Type B pancreatic cell (in vitro differentiated cells): ENCODE measurements around the gene RASSF5. TPM values are rescaled to one million over a fixed set of nuclear protein-coding genes. Genes with fewer than 3 reads are reported as not detected.

Experiments used
- DNase-seq: peaks from one replicate; pipeline ENCODE4 v3.0.0; 2021; ENCODE audit warnings: mixed read lengths; ENCODE audit not compliant: unreplicated experiment; ENCODE audit errors: extremely low spot score
- H3K27ac Mint-ChIP-seq: 2 replicates; pipeline ENCODE4 v1.8.0; 2021; ENCODE audit warnings: mild to moderate bottlenecking, mixed read lengths
- H3K27me3 Mint-ChIP-seq: 2 replicates; pipeline ENCODE4 v1.8.0; 2021; ENCODE audit warnings: mixed read lengths
- H3K36me3 Mint-ChIP-seq: 2 replicates; pipeline ENCODE4 v1.8.0; 2021; ENCODE audit warnings: mixed read lengths
- H3K4me1 Mint-ChIP-seq: one replicate; pipeline ENCODE4 v1.8.0; 2021; ENCODE audit warnings: mixed read lengths; ENCODE audit not compliant: unreplicated experiment
- H3K4me3 Mint-ChIP-seq: 2 replicates; pipeline ENCODE4 v1.8.0; 2021; ENCODE audit warnings: mild to moderate bottlenecking, mixed read lengths
- H3K9me3 Mint-ChIP-seq: 2 replicates; pipeline ENCODE4 v1.8.0; 2021; ENCODE audit warnings: mixed read lengths
- total RNA-seq: library from RNA; stranded (reverse); gene quantifications from 2 replicates; pipeline ENCODE4 v1.2.1, GENCODE V29; 2021; ENCODE audit warnings: low replicate concordance
- TF ChIP-seq, protein P1 (sequence below): fragments of 200-600 bp; sonication (generic); conservative IDR thresholded peaks from 2 replicates; pipeline ENCODE4 v1.5.0; 2021; ENCODE audit warnings: antibody characterized with exemption, mild to moderate bottlenecking

RASSF5 gene
- total RNA-seq, 1 donor from 2014 or later, result 3.8 TPM

DNA sequence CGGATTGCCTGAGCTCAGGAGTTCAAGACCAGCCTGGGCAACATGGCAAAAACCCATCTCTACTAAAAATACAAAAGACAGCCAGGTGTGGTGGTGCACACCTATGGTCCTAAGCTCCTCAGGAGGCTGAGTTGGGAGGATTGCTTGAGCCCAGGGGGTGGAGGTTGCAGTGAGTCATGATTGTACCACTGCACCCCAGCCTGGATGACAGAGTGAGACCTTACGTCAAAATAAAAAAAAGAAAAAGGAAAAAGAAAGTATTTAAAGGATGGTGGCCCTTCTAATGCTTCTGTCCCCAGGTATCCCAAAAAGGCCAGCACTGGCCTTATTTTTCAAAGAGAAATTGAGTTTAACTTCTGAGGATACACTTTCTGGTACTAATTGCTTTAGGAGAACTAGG, 35.3 kb upstream of the RASSF5 start:
- peaks cover 4% of the 10 kb centered on the region for H3K36me3 Mint-ChIP-seq
- H3K27me3 Mint-ChIP-seq, result peaks cover 12% of the 10 kb centered on the region
- H3K4me3 Mint-ChIP-seq, result peak overlapping the region; percentile 87
- H3K27ac Mint-ChIP-seq, result no peak overlapping the region
- H3K4me1 Mint-ChIP-seq, result peaks cover 41% of the 10 kb centered on the region
- DNase-seq, result no peak
- no peaks in the 10 kb centered on the region for H3K9me3 Mint-ChIP-seq
- TF ChIP-seq, protein P1, sequence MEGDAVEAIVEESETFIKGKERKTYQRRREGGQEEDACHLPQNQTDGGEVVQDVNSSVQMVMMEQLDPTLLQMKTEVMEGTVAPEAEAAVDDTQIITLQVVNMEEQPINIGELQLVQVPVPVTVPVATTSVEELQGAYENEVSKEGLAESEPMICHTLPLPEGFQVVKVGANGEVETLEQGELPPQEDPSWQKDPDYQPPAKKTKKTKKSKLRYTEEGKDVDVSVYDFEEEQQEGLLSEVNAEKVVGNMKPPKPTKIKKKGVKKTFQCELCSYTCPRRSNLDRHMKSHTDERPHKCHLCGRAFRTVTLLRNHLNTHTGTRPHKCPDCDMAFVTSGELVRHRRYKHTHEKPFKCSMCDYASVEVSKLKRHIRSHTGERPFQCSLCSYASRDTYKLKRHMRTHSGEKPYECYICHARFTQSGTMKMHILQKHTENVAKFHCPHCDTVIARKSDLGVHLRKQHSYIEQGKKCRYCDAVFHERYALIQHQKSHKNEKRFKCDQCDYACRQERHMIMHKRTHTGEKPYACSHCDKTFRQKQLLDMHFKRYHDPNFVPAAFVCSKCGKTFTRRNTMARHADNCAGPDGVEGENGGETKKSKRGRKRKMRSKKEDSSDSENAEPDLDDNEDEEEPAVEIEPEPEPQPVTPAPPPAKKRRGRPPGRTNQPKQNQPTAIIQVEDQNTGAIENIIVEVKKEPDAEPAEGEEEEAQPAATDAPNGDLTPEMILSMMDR, result no peak

DNA sequence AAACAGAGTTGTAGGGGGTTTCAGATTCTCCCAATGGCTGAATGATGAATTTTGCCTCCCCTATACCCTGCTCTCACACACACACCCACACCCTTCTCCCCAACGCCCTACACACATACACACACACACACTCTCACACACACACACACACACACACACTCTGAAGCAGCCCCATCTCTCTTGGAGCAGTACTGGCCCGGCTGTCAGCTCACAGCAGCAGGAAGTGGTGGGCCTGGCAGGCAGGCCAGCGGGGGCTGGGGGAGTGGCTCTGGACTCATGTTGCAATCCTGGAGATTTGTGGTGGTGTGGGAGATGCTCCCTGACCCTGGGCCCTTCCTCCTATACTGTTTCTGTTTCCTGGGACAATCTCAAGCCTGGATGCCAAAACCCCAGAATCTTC, 34.9 kb upstream of the RASSF5 start:
- TF ChIP-seq, protein P1, result no peak
- Mint-ChIP-seq H3K9me3 (no peaks in the 10 kb centered on the region), H3K4me3 (peak overlapping the region; percentile 76), H3K4me1 (peaks cover 41% of the 10 kb centered on the region), H3K27me3 (peaks cover 11% of the 10 kb centered on the region), H3K27ac (no peak overlapping the region), H3K36me3 (peaks cover 4% of the 10 kb centered on the region)
- no peak for DNase-seq

DNA sequence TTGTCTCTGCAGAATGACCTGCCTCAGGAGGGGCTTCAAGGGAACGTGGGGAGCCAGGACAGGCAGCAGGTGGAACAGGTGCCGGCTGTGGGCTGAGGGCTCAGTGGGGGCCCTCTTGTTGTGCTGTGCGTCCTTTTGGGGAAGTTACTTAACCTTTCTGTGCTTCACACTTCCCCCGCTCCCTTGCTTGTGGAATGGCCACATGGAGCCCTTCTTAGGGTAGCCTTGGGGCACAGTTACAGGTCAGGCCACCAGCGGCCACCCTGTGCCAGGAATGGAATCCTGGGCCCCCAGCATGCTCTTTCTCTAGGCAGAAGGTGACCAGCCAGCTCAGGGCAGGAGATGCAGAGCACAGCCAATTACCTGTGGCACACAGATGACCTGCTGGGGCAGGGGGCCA, 34.4 kb upstream of the RASSF5 start:
- TF ChIP-seq, protein P1, result no peak
- Mint-ChIP-seq H3K4me1 (peaks cover 38% of the 10 kb centered on the region), H3K9me3 (no peaks in the 10 kb centered on the region), H3K27me3 (peaks cover 7% of the 10 kb centered on the region), H3K36me3 (peaks cover 4% of the 10 kb centered on the region), H3K27ac (no peak overlapping the region), H3K4me3 (no peak overlapping the region)
- DNase-seq, result no peak

DNA sequence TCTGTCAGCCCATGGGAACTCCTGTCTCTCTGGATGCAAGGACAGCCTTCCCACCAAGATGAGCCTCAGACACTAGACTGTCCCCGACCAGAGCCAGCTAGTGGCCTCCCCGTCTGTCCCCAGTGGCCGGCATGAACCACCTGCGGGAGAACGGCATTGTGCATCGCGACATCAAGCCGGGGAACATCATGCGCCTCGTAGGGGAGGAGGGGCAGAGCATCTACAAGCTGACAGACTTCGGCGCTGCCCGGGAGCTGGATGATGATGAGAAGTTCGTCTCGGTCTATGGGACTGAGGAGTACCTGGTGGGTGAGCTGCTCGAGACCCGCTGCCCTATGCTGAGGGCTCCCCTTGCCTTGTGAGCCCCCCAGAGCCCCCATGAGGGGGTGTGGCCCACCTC, 31.3 kb upstream of the RASSF5 start:
- TF ChIP-seq, protein P1, result no peak
- peaks cover 9% of the 10 kb centered on the region for H3K36me3 Mint-ChIP-seq
- no peak overlapping the region for H3K4me3 Mint-ChIP-seq
- peaks cover 3% of the 10 kb centered on the region for H3K27me3 Mint-ChIP-seq
- no peaks in the 10 kb centered on the region for H3K9me3 Mint-ChIP-seq
- DNase-seq, result no peak
- peaks cover 20% of the 10 kb centered on the region for H3K4me1 Mint-ChIP-seq
- H3K27ac Mint-ChIP-seq, result no peak overlapping the region

DNA sequence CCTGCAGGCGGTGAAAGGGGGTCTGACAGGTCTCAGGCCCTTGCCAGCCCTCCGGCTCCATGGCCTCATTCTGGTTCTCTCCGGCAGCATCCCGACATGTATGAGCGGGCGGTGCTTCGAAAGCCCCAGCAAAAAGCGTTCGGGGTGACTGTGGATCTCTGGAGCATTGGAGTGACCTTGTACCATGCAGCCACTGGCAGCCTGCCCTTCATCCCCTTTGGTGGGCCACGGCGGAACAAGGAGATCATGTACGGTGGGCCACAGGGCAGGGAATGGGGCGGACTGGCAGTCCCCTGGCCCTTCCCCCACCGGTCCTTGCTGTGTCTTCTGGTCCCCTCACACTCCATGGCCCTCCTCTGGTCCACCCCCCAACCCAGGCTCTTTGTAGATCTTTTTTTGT, 30.7 kb upstream of the RASSF5 start:
- H3K4me1 Mint-ChIP-seq, result peaks cover 15% of the 10 kb centered on the region
- H3K27ac Mint-ChIP-seq, result no peak overlapping the region
- no peaks in the 10 kb centered on the region for H3K9me3 Mint-ChIP-seq
- H3K36me3 Mint-ChIP-seq, result peaks cover 9% of the 10 kb centered on the region
- no peak overlapping the region for H3K4me3 Mint-ChIP-seq
- TF ChIP-seq, protein P1, result no peak
- peaks cover 3% of the 10 kb centered on the region for H3K27me3 Mint-ChIP-seq
- no peak for DNase-seq

DNA sequence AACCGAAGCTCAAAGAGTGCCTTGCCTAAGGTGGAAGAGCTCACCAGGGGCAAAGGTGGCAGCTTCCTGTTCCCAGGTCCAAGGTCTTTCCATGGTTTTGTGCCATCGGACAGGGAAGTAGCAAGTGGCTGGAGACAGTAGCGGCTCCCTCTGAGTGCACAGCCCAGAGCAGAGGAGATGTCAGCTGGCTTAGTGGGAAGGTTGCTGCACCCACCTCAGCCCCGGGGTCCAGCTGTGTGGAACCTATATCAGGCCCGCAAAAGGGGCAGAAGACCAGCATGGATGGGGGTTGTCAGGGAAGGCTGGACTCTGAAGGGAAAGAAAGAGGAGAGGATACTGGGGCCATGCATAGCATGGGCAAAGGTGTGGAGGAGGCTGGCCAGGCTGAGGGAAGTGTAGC, 30.2 kb upstream of the RASSF5 start:
- no peaks in the 10 kb centered on the region for H3K9me3 Mint-ChIP-seq
- no peak for DNase-seq
- peaks cover 3% of the 10 kb centered on the region for H3K27me3 Mint-ChIP-seq
- H3K27ac Mint-ChIP-seq, result no peak overlapping the region
- H3K4me1 Mint-ChIP-seq, result peaks cover 12% of the 10 kb centered on the region
- peaks cover 9% of the 10 kb centered on the region for H3K36me3 Mint-ChIP-seq
- TF ChIP-seq, protein P1, result no peak
- H3K4me3 Mint-ChIP-seq, result no peak overlapping the region
